Suprapubic skin (tissue), 4 donors: ENCODE data around the gene CCDC148. TPM values are rescaled to one million over a fixed set of nuclear protein-coding genes. Genes with fewer than 3 reads are reported as not detected.

Experiments used
- DNase-seq, 2 donors: peaks; one replicate each; pipeline ENCODE4 v3.0.0-alpha.2; 2019; ENCODE audit warnings: low spot score in 2 of 2
- H3K27ac ChIP-seq: fragments of 200-600 bp; sonication (generic); one replicate; pipeline ENCODE4 v1.5.1; 2019
- H3K27me3 ChIP-seq: fragments of 200-600 bp; sonication (generic); one replicate; pipeline ENCODE4 v1.5.1; 2019
- H3K36me3 ChIP-seq: fragments of 200-600 bp; sonication (generic); one replicate; pipeline ENCODE4 v1.5.1; 2019
- H3K4me1 ChIP-seq: fragments of 200-600 bp; sonication (generic); one replicate; pipeline ENCODE4 v1.5.1; 2019
- H3K4me3 ChIP-seq: fragments of 200-600 bp; sonication (generic); one replicate; pipeline ENCODE4 v1.5.1; 2019; ENCODE audit warnings: mild to moderate bottlenecking
- H3K9me3 ChIP-seq: fragments of 200-600 bp; sonication (generic); one replicate; pipeline ENCODE4 v1.5.1; 2019
- CTCF ChIP-seq, 2 donors: fragments of 200-600 bp in 1 of 2; fragments of 450-650 bp in 1 of 2; sonication (generic) in 1 of 2; IDR thresholded peaks; one replicate each; pipeline ENCODE4 v1.5.1; 2016 to 2019; ENCODE audit warnings: antibody characterized with exemption in 2 of 2, mild to moderate bottlenecking in 1 of 2, moderate library complexity in 1 of 2
- EP300 ChIP-seq: sonication (generic); formaldehyde crosslinking; IDR thresholded peaks from one replicate; pipeline ENCODE4 v1.6.1; 2017; ENCODE audit warnings: antibody characterized with exemption
- POLR2A ChIP-seq, 2 donors: fragments of 450-650 bp; IDR thresholded peaks; one replicate each; pipeline ENCODE4 v1.6.1; 2017; ENCODE audit warnings: antibody characterized with exemption in 2 of 2, mild to moderate bottlenecking in 2 of 2, moderate library complexity in 2 of 2
- POLR2AphosphoS5 ChIP-seq, 3 donors: sonication (generic); formaldehyde crosslinking; IDR thresholded peaks; one replicate each; pipeline ENCODE4 v1.6.1; 2017; ENCODE audit warnings: antibody characterized with exemption in 3 of 3
- WGBS: methylation state at CpG from one replicate; pipeline ENCODE4 v1.1.5; 2018; 5-methylcytosine and 5-hydroxymethylcytosine counted together
- total RNA-seq, 4 donors: library from RNA; depleted of rRNA; stranded (reverse); fragments of >200 nt; gene quantifications; one replicate each; pipeline ENCODE4 v1.1.0, GENCODE V29; 2016

The CCDC148 gene
- total RNA-seq, 4 donors from 2014 or later = 0.29 to 0.72 (median 0.42) TPM; not detected in 1

GRCh38 chr2:158487419-158487818, 30.9 kb upstream of the CCDC148 start:
- Histone ChIP-seq H3K36me3 (no peaks in the 10 kb centered on the region), H3K27ac (no peak overlapping the region), H3K4me1 (peaks cover 25% of the 10 kb centered on the region), H3K9me3 (no peaks in the 10 kb centered on the region), H3K27me3 (no peaks in the 10 kb centered on the region), H3K4me3 (no peak overlapping the region)
- TF ChIP-seq POLR2AphosphoS5 (IDR thresholded peaks at IDR 0.05) (no peak), POLR2A (IDR thresholded peaks at IDR 0.05) (no peak), EP300 (no peak), CTCF (IDR thresholded peaks at IDR 0.05) (no peak)
- no peak for DNase-seq

DNA sequence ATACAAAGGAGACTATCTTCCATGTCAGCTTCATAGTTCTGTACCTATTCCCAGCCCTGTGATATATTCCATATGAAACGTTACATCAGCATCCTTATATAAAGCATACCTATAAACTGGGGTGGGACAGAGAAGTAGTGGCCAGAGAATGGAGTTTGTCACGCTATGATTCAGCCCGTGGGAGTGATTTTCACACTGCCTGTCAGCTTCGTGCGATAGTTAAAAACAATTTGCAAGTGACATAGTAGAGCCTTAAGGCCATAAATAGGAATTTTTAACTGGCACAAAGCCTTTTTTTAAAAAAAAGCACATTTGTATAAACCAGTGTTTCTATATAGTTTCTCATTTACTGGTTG, 30.4 kb upstream of the CCDC148 start:
- Histone ChIP-seq H3K4me3 (no peak overlapping the region), H3K27ac (no peak overlapping the region), H3K4me1 (peaks cover 25% of the 10 kb centered on the region), H3K9me3 (no peaks in the 10 kb centered on the region), H3K36me3 (no peaks in the 10 kb centered on the region), H3K27me3 (no peaks in the 10 kb centered on the region)
- DNase-seq = no peak
- TF ChIP-seq CTCF (IDR thresholded peaks at IDR 0.05) (no peak), POLR2A (IDR thresholded peaks at IDR 0.05) (no peak), POLR2AphosphoS5 (IDR thresholded peaks at IDR 0.05) (no peak), EP300 (no peak)
- WGBS = 43% methylated on average over 5 of the region's 5 CpGs

- Histone ChIP-seq H3K27ac (no peak overlapping the region), H3K9me3 (no peaks in the 10 kb centered on the region), H3K36me3 (no peaks in the 10 kb centered on the region), H3K4me1 (peaks cover 25% of the 10 kb centered on the region), H3K4me3 (no peak overlapping the region), H3K27me3 (no peaks in the 10 kb centered on the region)
- no peak for DNase-seq
- 77% methylated on average over 3 of the region's 3 CpGs for WGBS
- TF ChIP-seq POLR2A (IDR thresholded peaks at IDR 0.05) = no peak
- no peak for TF ChIP-seq POLR2AphosphoS5 (IDR thresholded peaks at IDR 0.05)
- no peak for TF ChIP-seq EP300
- no peak for TF ChIP-seq CTCF (IDR thresholded peaks at IDR 0.05)
These were observed 29.8 kb upstream of the CCDC148 start for GRCh38 chr2:158486150-158486969.

DNA sequence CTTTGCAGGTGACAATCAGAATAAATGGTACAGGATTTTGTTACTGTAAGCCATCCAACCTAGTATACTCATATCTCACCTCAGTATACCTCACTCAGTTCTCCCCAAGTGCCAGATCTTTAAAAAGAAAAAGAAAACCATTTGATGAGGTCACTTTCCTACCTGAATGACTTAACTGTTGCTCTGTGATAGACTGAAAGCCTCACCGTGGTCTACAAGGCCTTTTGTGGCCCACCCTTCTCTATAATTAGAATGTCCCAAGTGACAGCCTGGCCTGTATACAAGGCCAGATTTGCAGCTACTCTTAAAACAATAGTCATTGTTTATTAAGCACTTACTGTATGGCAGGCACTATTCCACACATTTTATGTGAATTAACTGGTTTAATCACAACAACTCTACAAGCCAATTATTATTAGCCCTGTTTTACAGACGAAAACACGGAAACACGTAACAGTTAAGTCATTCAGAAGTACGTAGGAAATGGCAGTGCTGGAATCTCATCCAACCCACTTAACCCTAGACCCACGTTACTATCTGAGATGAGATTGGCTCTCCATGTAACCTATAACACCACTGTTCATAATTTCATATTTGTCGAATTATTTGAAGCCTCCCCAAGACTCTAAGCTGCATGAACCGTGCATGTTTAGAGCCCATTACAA, 28.5 kb upstream of the CCDC148 start:
- DNase-seq = no peak
- H3K9me3 ChIP-seq = no peaks in the 10 kb centered on the region
- no peak overlapping the region for H3K27ac ChIP-seq
- H3K4me3 ChIP-seq = no peak overlapping the region
- H3K36me3 ChIP-seq = no peaks in the 10 kb centered on the region
- H3K4me1 ChIP-seq = peaks cover 25% of the 10 kb centered on the region
- H3K27me3 ChIP-seq = no peaks in the 10 kb centered on the region
- whole genome bisulfite sequencing = 80% methylated on average over 8 of the region's 8 CpGs
- TF ChIP-seq EP300 (no peak), POLR2AphosphoS5 (IDR thresholded peaks at IDR 0.05) (no peak), POLR2A (IDR thresholded peaks at IDR 0.05) (no peak), CTCF (IDR thresholded peaks at IDR 0.05) (no peak)

DNA sequence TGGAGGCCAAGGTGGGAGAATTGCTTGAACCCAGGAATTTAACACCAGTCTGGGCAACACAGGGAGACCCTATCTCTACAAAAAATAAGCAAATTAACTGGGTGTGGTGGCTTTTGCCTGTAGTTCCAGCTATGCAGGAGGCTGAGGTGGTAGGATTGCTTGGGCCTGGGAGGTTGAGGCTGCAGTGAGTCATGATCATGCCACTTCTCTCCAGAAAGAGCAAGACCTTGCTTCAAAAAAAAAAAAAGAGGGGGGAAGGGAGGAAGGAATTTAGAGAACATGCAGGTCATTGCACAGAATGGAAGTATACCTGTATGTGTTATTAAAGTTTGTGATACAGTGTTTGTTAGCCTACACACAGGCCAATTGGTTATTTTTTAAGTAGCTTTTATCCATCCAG, 26.0 kb upstream of the CCDC148 start:
- no peak overlapping the region for H3K27ac ChIP-seq
- peaks cover 23% of the 10 kb centered on the region for H3K4me1 ChIP-seq
- TF ChIP-seq POLR2A (IDR thresholded peaks at IDR 0.05) (no peak), EP300 (no peak), CTCF (IDR thresholded peaks at IDR 0.05) (no peak), POLR2AphosphoS5 (IDR thresholded peaks at IDR 0.05) (no peak)
- H3K36me3 ChIP-seq = no peaks in the 10 kb centered on the region
- no peaks in the 10 kb centered on the region for H3K27me3 ChIP-seq
- no peak for DNase-seq
- H3K9me3 ChIP-seq = no peaks in the 10 kb centered on the region
- H3K4me3 ChIP-seq = no peak overlapping the region
